ENCODE results near the gene HMBS.
A peak's percentile ranks its signal among the peaks of the same experiment; 100 is the strongest.
"Not testable (repeated sequence)": the region's sequence is repeated elsewhere in the genome, so short reads cannot be mapped to it uniquely, and the experiment has no call there.

HMBS gene

GRCh38 chr11:119126675-119127268 lies 42.1 kb downstream of the HMBS start:
- peaks cover 4 to 13% of the 10 kb centered on the region in 2 donors for H3K4me1 ChIP-seq (ENCODE audit: control insufficient read depth in 1 of 2, insufficient read depth in 2 of 2, low read length in 2 of 2)
- H3K9me3 ChIP-seq (ENCODE audit: control insufficient read depth in 1 of 2, low read length in 2 of 2): no peaks in the 10 kb centered on the region
- H3K27ac ChIP-seq (ENCODE audit: low read length): peak overlapping the region; percentile 65
- H3K36me3 ChIP-seq (ENCODE audit: control insufficient read depth in 1 of 2, insufficient read depth in 2 of 2, low read length in 2 of 2): peaks cover 13 to 44% of the 10 kb centered on the region in 2 donors
- no peak overlapping the region for H3K4me3 ChIP-seq (ENCODE audit: low read depth in 1 of 2, low read length in 2 of 2)
- no peaks in the 10 kb centered on the region for H3K27me3 ChIP-seq (ENCODE audit: low read depth, low read length)

- Histone ChIP-seq H3K4me3 (ENCODE audit: low read depth in 1 of 2, low read length in 2 of 2) (no peak overlapping the region), H3K9me3 (ENCODE audit: control insufficient read depth in 1 of 2, low read length in 2 of 2) (no peaks in the 10 kb centered on the region), H3K36me3 (ENCODE audit: control insufficient read depth in 1 of 2, insufficient read depth in 2 of 2, low read length in 2 of 2) (peaks cover 37 to 57% of the 10 kb centered on the region in 2 donors), H3K27me3 (ENCODE audit: low read depth, low read length) (no peaks in the 10 kb centered on the region), H3K4me1 (ENCODE audit: control insufficient read depth in 1 of 2, insufficient read depth in 2 of 2, low read length in 2 of 2) (no peaks in the 10 kb centered on the region), H3K27ac (ENCODE audit: low read length) (no peak overlapping the region)
Measured at GRCh38 chr11:119130662-119131061, 46.0 kb downstream of the HMBS start.

GRCh38 chr11:119134389-119134978 lies 49.8 kb downstream of the HMBS start:
- H3K27ac ChIP-seq (ENCODE audit: low read length): no peak overlapping the region
- no peaks in the 10 kb centered on the region for H3K27me3 ChIP-seq (ENCODE audit: low read depth, low read length)
- no peak overlapping the region for H3K4me3 ChIP-seq (ENCODE audit: low read depth in 1 of 2, low read length in 2 of 2)
- no peaks in the 10 kb centered on the region for H3K4me1 ChIP-seq (ENCODE audit: control insufficient read depth in 1 of 2, insufficient read depth in 2 of 2, low read length in 2 of 2)
- H3K36me3 ChIP-seq (ENCODE audit: control insufficient read depth in 1 of 2, insufficient read depth in 2 of 2, low read length in 2 of 2): peaks cover 37 to 49% of the 10 kb centered on the region in 2 donors
- no peaks in the 10 kb centered on the region for H3K9me3 ChIP-seq (ENCODE audit: control insufficient read depth in 1 of 2, low read length in 2 of 2)

- not testable (repeated sequence) for H3K27me3 ChIP-seq (ENCODE audit: low read depth, low read length); H3K4me3 ChIP-seq (ENCODE audit: low read depth in 1 of 2, low read length in 2 of 2); H3K36me3 ChIP-seq (ENCODE audit: control insufficient read depth in 1 of 2, insufficient read depth in 2 of 2, low read length in 2 of 2); H3K9me3 ChIP-seq (ENCODE audit: control insufficient read depth in 1 of 2, low read length in 2 of 2); H3K27ac ChIP-seq (ENCODE audit: low read length); H3K4me1 ChIP-seq (ENCODE audit: control insufficient read depth in 1 of 2, insufficient read depth in 2 of 2, low read length in 2 of 2)
Measured at GRCh38 chr11:119139276-119139675, 54.6 kb downstream of the HMBS start.
